Aorta (tissue), 5 donors: ENCODE results near the gene PDE3A. TPM values are rescaled to one million over a fixed set of nuclear protein-coding genes. Genes with fewer than 3 reads are reported as not detected.

ENCODE experiments used
- ATAC-seq: fragments of 200-7000 bp; cut with Tn5 transposase; one replicate; pipeline ENCODE4 v1.9.1; 2022; ENCODE audit warnings: moderate library complexity; ENCODE audit not compliant: low FRiP score
- DNase-seq, 2 donors: peaks; one replicate each; pipeline ENCODE4 v3.0.0-alpha.2; 2020
- H3K27ac ChIP-seq, 2 donors: one replicate each; pipeline ENCODE4 v1.5.1; 2013; ENCODE audit warnings: low read length in 2 of 2, mild to moderate bottlenecking in 2 of 2, moderate library complexity in 2 of 2, control low read depth in 1 of 2, inconsistent platforms in 1 of 2, low read depth in 1 of 2
- H3K27me3 ChIP-seq, 2 donors: one replicate each; pipeline ENCODE4 v1.6.1; 2013; ENCODE audit warnings: control low read depth in 1 of 2, low read length in 1 of 2, mild to moderate bottlenecking in 1 of 2, moderate library complexity in 1 of 2; ENCODE audit not compliant: insufficient read depth in 2 of 2, control insufficient read depth in 1 of 2
- H3K36me3 ChIP-seq, 2 donors: one replicate each; pipeline ENCODE4 v1.6.1; 2013; ENCODE audit warnings: control low read depth in 1 of 2, low read length in 1 of 2, mild to moderate bottlenecking in 1 of 2; ENCODE audit not compliant: insufficient read depth in 2 of 2, control insufficient read depth in 1 of 2
- H3K4me1 ChIP-seq, 2 donors: one replicate each; pipeline ENCODE4 v1.6.1; 2013; ENCODE audit warnings: low read length in 2 of 2, control low read depth in 1 of 2, mild to moderate bottlenecking in 1 of 2, moderate library complexity in 1 of 2; ENCODE audit not compliant: insufficient read depth in 2 of 2, control insufficient read depth in 1 of 2
- H3K4me3 ChIP-seq, 2 donors: one replicate each; pipeline ENCODE4 v1.5.1; 2013; ENCODE audit warnings: low read length in 2 of 2, control low read depth in 1 of 2, mild to moderate bottlenecking in 1 of 2
- H3K9me3 ChIP-seq: one replicate; pipeline ENCODE4 v1.6.1; 2013; ENCODE audit warnings: mild to moderate bottlenecking, low read length; ENCODE audit not compliant: control insufficient read depth
- WGBS, 2 donors: extraction: QIAGEN DNeasy Blood & Tissue Kit; methylation state at CpG; one replicate each; pipeline ENCODE4 v1.1.7; 2013; 5-methylcytosine and 5-hydroxymethylcytosine counted together
- intact Hi-C, 2 donors: fragments of 100-400 bp; cut with DNase I; formaldehyde crosslinking; loops; one replicate each; pipeline versions ENCODE4 v1.14.2 to v1.15.0; 2022
- polyA plus RNA-seq, 2 donors: library from polyadenylated mRNA; stranded (reverse); fragments of 200-250 nt; gene quantifications; one replicate each; pipeline ENCODE4 v1.2.3, GENCODE V29; 2013
- total RNA-seq, 2 donors: library from RNA; stranded (reverse); fragmentation: NEBNext Ultra II Directional; extraction: Animal tissue kit (Norgen Biotek cat#: 25700); gene quantifications; one replicate each; pipeline ENCODE4 v1.2.1, GENCODE V29; 2021
- donor health status: healthy with polysubstance abuse.
- donor health status: Bipolar disorder and iron deficiency.
- donor health status: DM: no; HTN: no; CAD: no.
- donor health status: DM: no; HTN: no; CAD: no.
- donor health status: DM: yes; HTN: yes; CAD: no.

PDE3A gene
- total and polyA plus RNA-seq, 4 donors: 7.4 to 99.3 (median 62.4) TPM

DNA sequence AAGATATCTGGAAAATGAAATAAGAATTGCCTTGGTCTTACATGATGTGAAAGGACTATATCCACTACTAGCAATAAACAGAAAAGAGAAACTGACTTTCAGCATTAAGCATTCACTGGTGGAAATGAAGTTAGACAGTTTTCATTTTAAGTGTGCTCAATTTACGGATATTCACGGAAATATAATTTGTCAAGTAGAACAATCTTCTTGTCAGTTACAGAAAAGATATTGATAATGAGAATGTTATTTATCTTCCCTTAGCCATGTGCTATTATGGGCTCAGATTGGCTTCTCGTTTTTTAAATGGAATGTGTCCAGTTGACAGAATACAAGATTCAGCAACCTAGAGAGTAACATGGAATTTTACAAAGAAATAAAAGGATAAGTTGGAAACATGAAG lies 208.2 kb downstream of the PDE3A start:
- intact Hi-C loops: no loop called here
- H3K27me3 ChIP-seq: no peaks in the 10 kb centered on the region
- no peak for ATAC-seq

DNA sequence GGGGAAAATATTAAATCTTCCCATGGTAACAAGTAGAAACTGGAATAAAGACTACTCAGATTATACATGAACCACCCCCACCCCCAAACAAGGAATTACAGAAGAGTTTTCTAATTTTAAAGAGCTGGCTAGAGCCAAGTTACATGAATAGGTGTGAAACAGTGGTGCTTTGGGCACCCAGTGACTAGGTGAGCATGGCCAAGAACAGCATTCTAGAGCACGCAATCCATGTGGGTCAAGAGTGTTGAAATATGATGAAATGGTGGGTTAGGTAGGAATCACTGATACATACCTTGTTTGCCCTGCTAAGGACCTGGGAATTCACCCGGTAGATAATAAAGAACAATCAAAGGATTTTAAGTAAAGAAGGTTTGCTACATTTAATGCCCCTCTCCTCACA lies 208.7 kb downstream of the PDE3A start:
- no peak for ATAC-seq
- WGBS, 2 donors: 10 to 11% methylated on average over 2 of the region's 2 CpGs

More for the DNA sequence above, 208.2 kb downstream of the PDE3A start:
- H3K27ac ChIP-seq: no peak overlapping the region
- H3K36me3 ChIP-seq: no peaks in the 10 kb centered on the region
- 49 to 59% methylated on average over 3 of the region's 3 CpGs for WGBS, 2 donors
- no peak overlapping the region for H3K4me3 ChIP-seq
- H3K4me1 ChIP-seq: peaks cover 5 to 6% of the 10 kb centered on the region in 2 donors
- DNase-seq: no peak
- H3K9me3 ChIP-seq: no peaks in the 10 kb centered on the region

DNA sequence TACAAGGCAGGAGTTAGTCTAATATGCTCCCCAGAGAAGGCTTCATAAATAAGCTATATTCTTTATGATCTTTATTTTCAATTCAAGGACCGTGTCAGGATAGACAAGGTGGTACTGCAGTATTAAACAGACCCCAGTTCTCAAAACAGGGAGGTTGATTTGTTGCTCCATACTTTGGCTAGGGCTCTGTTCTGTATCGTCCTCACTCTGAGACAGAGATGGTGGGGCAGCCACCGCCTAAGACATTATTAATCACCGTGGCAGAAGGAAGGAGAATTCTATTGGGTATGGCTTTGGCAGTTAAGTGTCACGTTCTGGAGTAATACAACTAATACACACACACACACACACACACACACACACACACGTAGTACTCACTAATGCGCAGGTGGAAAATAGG lies 209.8 kb downstream of the PDE3A start:
- no peak for ATAC-seq
- H3K4me3 ChIP-seq: peak overlapping the region; percentile 14 to 41
- 50 to 54% methylated on average over 7 of the region's 7 CpGs for WGBS, 2 donors

More for the DNA sequence above, 208.7 kb downstream of the PDE3A start:
- H3K4me3 ChIP-seq: no peak overlapping the region
- peaks cover 5 to 6% of the 10 kb centered on the region in 2 donors for H3K4me1 ChIP-seq
- H3K9me3 ChIP-seq: no peaks in the 10 kb centered on the region
- no peaks in the 10 kb centered on the region for H3K36me3 ChIP-seq
- no peak for DNase-seq
- H3K27ac ChIP-seq: no peak overlapping the region
- no peaks in the 10 kb centered on the region for H3K27me3 ChIP-seq
- intact Hi-C loops: no loop called here

DNA sequence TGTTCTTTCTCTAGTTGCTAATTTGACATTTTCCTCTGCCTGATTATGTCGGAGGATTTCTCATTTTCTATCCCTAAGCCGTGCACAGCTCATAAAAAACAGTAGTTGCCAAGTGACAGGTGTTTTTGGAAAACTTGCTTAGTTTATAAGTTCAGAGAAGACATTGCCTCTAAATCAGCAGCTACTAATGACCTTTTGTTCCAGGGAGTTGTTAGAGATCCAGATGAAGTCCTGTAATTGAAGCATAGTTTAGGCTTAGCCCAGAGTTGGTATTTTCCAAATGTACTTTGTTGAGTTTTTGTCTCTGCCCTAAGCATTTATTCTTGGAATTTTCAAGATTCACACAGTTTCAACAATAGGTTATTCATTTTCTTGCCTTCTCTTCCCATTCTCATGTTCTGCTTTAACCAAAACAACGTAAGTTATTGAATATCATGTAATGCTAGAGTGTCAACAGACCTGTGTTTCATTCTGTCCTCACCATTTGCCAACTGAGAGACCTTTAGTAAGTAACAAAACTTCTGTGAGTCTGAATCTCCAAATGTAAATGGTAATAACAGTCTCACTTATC lies 216.8 kb downstream of the PDE3A start:
- peaks cover 3 to 6% of the 10 kb centered on the region in 2 donors for H3K4me1 ChIP-seq
- ATAC-seq (no peak), DNase-seq (no peak)
- intact Hi-C loops: no loop called here
- H3K4me3 ChIP-seq: no peak overlapping the region
- no peaks in the 10 kb centered on the region for H3K36me3 ChIP-seq
- H3K27me3 ChIP-seq: no peaks in the 10 kb centered on the region
- no peaks in the 10 kb centered on the region for H3K9me3 ChIP-seq
- H3K27ac ChIP-seq: no peak overlapping the region
- WGBS, 2 donors: 27 to 31% methylated on average over 3 of the region's 3 CpGs

More for the DNA sequence above, 209.8 kb downstream of the PDE3A start:
- no peak overlapping the region for H3K27ac ChIP-seq
- peaks cover 5 to 6% of the 10 kb centered on the region in 2 donors for H3K4me1 ChIP-seq
- H3K9me3 ChIP-seq: no peaks in the 10 kb centered on the region
- intact Hi-C loops: no loop called here
- no peak for DNase-seq
- no peaks in the 10 kb centered on the region for H3K27me3 ChIP-seq
- no peaks in the 10 kb centered on the region for H3K36me3 ChIP-seq

DNA sequence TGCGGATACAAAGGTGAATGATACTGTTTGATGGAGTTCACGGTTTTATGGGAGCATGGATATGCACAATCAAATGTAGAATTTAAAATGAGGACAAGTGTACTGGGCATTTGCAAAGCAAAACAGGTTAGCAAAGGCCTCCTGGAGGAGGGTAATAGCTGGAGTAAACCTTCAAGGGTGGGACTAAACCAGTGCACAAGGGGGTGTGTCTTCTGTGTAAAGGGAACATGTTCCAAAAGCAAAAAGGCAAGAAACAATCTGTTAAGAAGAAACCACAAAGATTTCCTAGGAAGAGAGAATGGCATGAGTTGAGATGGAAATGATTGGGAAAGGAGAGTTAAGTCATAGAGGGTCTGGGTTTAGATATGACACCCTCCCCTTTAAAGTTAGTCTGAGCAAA lies 217.6 kb downstream of the PDE3A start:
- peaks cover 3 to 6% of the 10 kb centered on the region in 2 donors for H3K4me1 ChIP-seq
- H3K4me3 ChIP-seq: no peak overlapping the region
- H3K27me3 ChIP-seq: no peaks in the 10 kb centered on the region
- H3K9me3 ChIP-seq: no peaks in the 10 kb centered on the region
- 95% methylated on average over 2 of the region's 2 CpGs for WGBS, 2 donors
- DNase-seq: no peak
- H3K27ac ChIP-seq: no peak overlapping the region
- ATAC-seq: no peak
- intact Hi-C loops: no loop called here
- no peaks in the 10 kb centered on the region for H3K36me3 ChIP-seq

DNA sequence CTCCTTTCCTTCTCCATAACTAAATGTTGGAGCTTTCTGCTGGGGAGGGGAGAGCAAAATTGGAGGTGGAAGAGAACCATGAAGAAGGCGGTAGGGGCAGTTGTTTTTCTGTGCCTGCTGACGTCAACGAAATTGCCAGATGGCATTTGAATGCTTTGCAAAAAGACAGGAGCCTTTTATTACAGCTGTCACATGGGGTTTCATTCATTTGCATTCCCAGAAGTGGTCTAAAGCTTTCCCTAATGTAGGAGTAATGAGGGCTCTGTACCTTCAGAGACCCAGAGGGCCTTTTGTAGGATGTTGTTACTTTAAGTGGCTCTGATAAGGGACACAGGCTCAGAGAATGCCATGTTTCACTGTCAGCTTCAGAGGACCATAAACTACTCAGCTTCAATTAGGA lies 219.7 kb downstream of the PDE3A start:
- H3K27ac ChIP-seq: no peak overlapping the region
- no peak overlapping the region for H3K4me3 ChIP-seq
- H3K36me3 ChIP-seq: no peaks in the 10 kb centered on the region
- 6 to 11% methylated on average over 3 of the region's 3 CpGs for WGBS, 2 donors
- intact Hi-C loops: no loop called here
- H3K27me3 ChIP-seq: no peaks in the 10 kb centered on the region
- ATAC-seq (no peak), DNase-seq (no peak)
- H3K9me3 ChIP-seq: no peaks in the 10 kb centered on the region
- H3K4me1 ChIP-seq: peaks cover 5 to 6% of the 10 kb centered on the region in 2 donors

DNA sequence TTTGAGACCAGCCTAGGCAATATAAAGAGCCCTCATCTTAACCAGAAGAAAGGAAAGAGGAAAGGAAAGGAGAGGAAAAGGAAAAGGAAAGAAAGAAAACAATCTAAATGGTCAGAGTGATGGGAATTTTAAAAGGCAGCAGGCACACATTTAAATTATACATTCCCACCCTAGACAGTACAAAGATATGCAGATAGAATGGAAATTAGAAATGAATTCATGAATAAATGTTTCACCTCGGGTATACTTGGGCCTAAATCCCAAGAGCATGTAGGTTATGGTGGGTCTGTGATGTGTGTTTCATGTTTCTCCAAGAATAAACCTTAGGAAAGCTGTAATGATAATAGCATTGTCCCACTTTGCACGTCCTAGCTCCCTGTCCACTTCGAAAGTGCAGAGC lies 222.2 kb downstream of the PDE3A start:
- no peak for ATAC-seq
- WGBS, 2 donors: 70 to 78% methylated on average over 3 of the region's 3 CpGs
- H3K4me1 ChIP-seq: peaks cover 2 to 5% of the 10 kb centered on the region in 2 donors
- no peak overlapping the region for H3K4me3 ChIP-seq
- intact Hi-C loops: no loop called here
- H3K36me3 ChIP-seq: no peaks in the 10 kb centered on the region
- H3K27ac ChIP-seq: no peak overlapping the region
- DNase-seq: no peak
- no peaks in the 10 kb centered on the region for H3K27me3 ChIP-seq
- no peaks in the 10 kb centered on the region for H3K9me3 ChIP-seq

DNA sequence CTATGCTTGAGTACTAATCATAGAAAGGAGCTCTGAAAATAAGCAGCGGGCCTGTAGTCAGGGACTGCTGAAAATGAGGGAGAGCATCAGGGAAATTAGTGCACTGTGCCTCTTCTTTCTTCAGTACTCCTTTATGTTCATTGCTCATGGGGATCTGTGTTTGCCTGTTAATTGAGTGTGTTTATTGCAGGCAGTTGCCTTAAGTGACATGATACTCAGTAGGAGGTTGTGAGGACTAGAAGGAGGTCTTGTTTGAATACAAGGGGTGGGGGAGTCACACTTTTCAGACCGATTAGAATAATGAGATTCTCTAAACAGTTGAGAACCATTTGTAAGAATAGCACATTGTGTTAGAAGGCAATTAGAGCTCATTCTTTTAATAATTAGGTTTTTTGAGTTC lies 224.2 kb downstream of the PDE3A start:
- no peaks in the 10 kb centered on the region for H3K9me3 ChIP-seq
- ATAC-seq (no peak), DNase-seq (no peak)
- no peaks in the 10 kb centered on the region for H3K36me3 ChIP-seq
- no peaks in the 10 kb centered on the region for H3K27me3 ChIP-seq
- WGBS, 2 donors: 68 to 82% methylated on average over 2 of the region's 2 CpGs
- H3K4me3 ChIP-seq: no peak overlapping the region
- intact Hi-C loops: no loop called here
- peaks cover 2% of the 10 kb centered on the region in 2 donors for H3K4me1 ChIP-seq
- no peak overlapping the region for H3K27ac ChIP-seq

DNA sequence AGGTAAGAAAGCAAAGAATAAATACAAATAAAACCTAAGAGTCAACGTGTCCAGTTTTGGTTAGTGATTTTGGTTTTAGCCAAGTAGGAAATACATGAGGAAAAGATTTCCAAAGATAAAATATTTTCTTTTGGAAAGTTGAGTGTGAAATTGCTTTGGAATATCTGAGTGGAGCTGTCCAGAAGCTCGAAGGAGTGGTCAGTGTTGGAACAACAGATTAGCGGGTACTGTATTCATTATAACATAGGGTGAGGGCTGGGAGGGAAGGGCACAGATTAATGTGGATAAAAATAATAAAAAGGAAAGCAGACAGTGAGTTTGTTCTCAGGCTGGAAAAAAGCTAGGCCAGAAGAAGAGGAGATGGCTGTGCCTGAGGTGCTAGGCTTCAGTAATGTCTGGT lies 225.3 kb downstream of the PDE3A start:
- DNase-seq (no peak), ATAC-seq (no peak)
- H3K36me3 ChIP-seq: no peaks in the 10 kb centered on the region
- H3K4me3 ChIP-seq: no peak overlapping the region
- intact Hi-C loops: no loop called here
- 4 to 7% methylated on average over 3 of the region's 3 CpGs for WGBS, 2 donors
- H3K27ac ChIP-seq: peak overlapping the region in 1 of 2 donors; percentile 67
- H3K27me3 ChIP-seq: no peaks in the 10 kb centered on the region
- H3K4me1 ChIP-seq: peaks cover 2% of the 10 kb centered on the region in 2 donors
- H3K9me3 ChIP-seq: no peaks in the 10 kb centered on the region
